Lung (tissue), 12 donors: Measurements from ENCODE around the gene DSP. TPM values are rescaled to one million over a fixed set of nuclear protein-coding genes. Genes with fewer than 3 reads are reported as not detected.

Experiments used
- ATAC-seq: fragments of 200-7000 bp; cut with Tn5 transposase; one replicate; pipeline ENCODE4 v1.9.1; 2020; ENCODE audit warnings: moderate number of reproducible peaks; ENCODE audit not compliant: insufficient read depth, low FRiP score
- DNase-seq, 3 donors: peaks; one replicate each; pipeline ENCODE4 v3.0.0-alpha.2; 2013 to 2017
- H3K27ac ChIP-seq, 2 donors: one replicate each; pipeline ENCODE4 v1.5.1; 2013; ENCODE audit warnings: mild to moderate bottlenecking in 2 of 2, moderate library complexity in 2 of 2, control low read depth in 1 of 2, inconsistent platforms in 1 of 2, low read depth in 1 of 2, low read length in 1 of 2
- H3K27me3 ChIP-seq, 3 donors: one replicate each; pipeline ENCODE4 v1.5.1; 2013; ENCODE audit warnings: low read length in 2 of 3; ENCODE audit not compliant: control insufficient read depth in 3 of 3, insufficient read depth in 3 of 3
- H3K36me3 ChIP-seq, 4 donors: one replicate each; pipeline ENCODE4 v1.5.1; 2013; ENCODE audit warnings: low read length in 4 of 4, mild to moderate bottlenecking in 1 of 4, moderate library complexity in 1 of 4; ENCODE audit not compliant: control insufficient read depth in 4 of 4, insufficient read depth in 4 of 4
- H3K4me1 ChIP-seq, 5 donors: one replicate each; pipeline ENCODE4 v1.5.1; 2013; ENCODE audit warnings: low read length in 5 of 5, mild to moderate bottlenecking in 2 of 5, moderate library complexity in 1 of 5; ENCODE audit not compliant: control insufficient read depth in 5 of 5, insufficient read depth in 5 of 5
- H3K4me3 ChIP-seq: one replicate; pipeline ENCODE4 v1.5.1; 2013; ENCODE audit warnings: mild to moderate bottlenecking, control low read depth, moderate library complexity
- H3K9ac ChIP-seq, 2 donors: one replicate each; pipeline ENCODE4 v1.5.1; 2013; ENCODE audit warnings: low read length in 2 of 2, control low read depth in 1 of 2; ENCODE audit not compliant: insufficient read depth in 1 of 2
- H3K9me3 ChIP-seq, 4 donors: one replicate each; pipeline ENCODE4 v1.5.1; 2013; ENCODE audit warnings: low read length in 3 of 4, mild to moderate bottlenecking in 1 of 4, moderate library complexity in 1 of 4; ENCODE audit not compliant: control insufficient read depth in 4 of 4, insufficient read depth in 3 of 4
- CTCF ChIP-seq: IDR thresholded peaks from 2 replicates; pipeline ENCODE4 v1.5.1; 2012; ENCODE audit warnings: mild to moderate bottlenecking; ENCODE audit errors: control extremely low read depth, extremely low read depth
- WGBS, 2 donors: extraction: QIAGEN DNeasy Blood & Tissue Kit; methylation state at CpG; one replicate each; pipeline ENCODE4 v1.1.7; 2013; 5-methylcytosine and 5-hydroxymethylcytosine counted together
- polyA plus RNA-seq, 2 donors: library from polyadenylated mRNA; stranded (reverse); fragments of 200-250 nt; gene quantifications; one replicate each; pipeline ENCODE4 v1.2.1, GENCODE V29; 2013
- total RNA-seq, 2 donors: library from RNA; depleted of rRNA in 1 of 2; stranded (reverse); fragments of >200 nt in 1 of 2; gene quantifications; one replicate each; pipeline ENCODE4 v1.2.1, GENCODE V29; 2014 to 2021
- donor health status: control.
- donor health status: control.
- donor health status: Bipolar disorder and iron deficiency.
- donor health status: healthy.
- donor health status: DM: yes; HTN: yes; CAD: no.

Gene DSP
- total and polyA plus RNA-seq, 4 donors: 2.9 to 73.2 (median 19.4) TPM

GRCh38 chr6:7569082-7569481 is 27.6 kb downstream of the DSP start:
- DNase-seq (no peak), ATAC-seq (no peak)
- Histone ChIP-seq H3K27me3 (no peaks in the 10 kb centered on the region), H3K27ac (no peak overlapping the region), H3K4me1 (no peaks in the 10 kb centered on the region), H3K4me3 (no peak overlapping the region), H3K9me3 (peaks cover 0 to 2% (median 0%) of the 10 kb centered on the region in 4 donors), H3K9ac (no peak overlapping the region), H3K36me3 (peaks cover 0 to 25% (median 0%) of the 10 kb centered on the region in 4 donors)
- 93 to 97% methylated on average over 13 of the region's 13 CpGs for WGBS, 2 donors
- TF ChIP-seq CTCF: no peak

- H3K27me3 ChIP-seq: no peaks in the 10 kb centered on the region
- H3K9ac ChIP-seq: no peak overlapping the region
- no peak for TF ChIP-seq CTCF
- 95% methylated on average over 9 of the region's 9 CpGs for WGBS, 2 donors
- ATAC-seq (no peak), DNase-seq (no peak)
- no peak overlapping the region for H3K27ac ChIP-seq
- H3K4me3 ChIP-seq: no peak overlapping the region
- no peaks in the 10 kb centered on the region for H3K4me1 ChIP-seq
- H3K9me3 ChIP-seq: peaks cover 0 to 2% (median 0%) of the 10 kb centered on the region in 4 donors
- peaks cover 0 to 27% (median 0%) of the 10 kb centered on the region in 4 donors for H3K36me3 ChIP-seq
Observed at GRCh38 chr6:7572213-7572943, 30.9 kb downstream of the DSP start.

GRCh38 chr6:7574500-7574899 is 33.0 kb downstream of the DSP start:
- Histone ChIP-seq H3K36me3 (peaks cover 0 to 25% (median 0%) of the 10 kb centered on the region in 4 donors), H3K9ac (no peak overlapping the region), H3K4me3 (no peak overlapping the region), H3K27ac (no peak overlapping the region), H3K4me1 (no peaks in the 10 kb centered on the region), H3K27me3 (no peaks in the 10 kb centered on the region), H3K9me3 (no peaks in the 10 kb centered on the region)
- ATAC-seq: no peak
- no peak for TF ChIP-seq CTCF
- no peak for DNase-seq
- 84 to 95% methylated on average over 2 of the region's 2 CpGs for WGBS, 2 donors

GRCh38 chr6:7578516-7578915 is 37.0 kb downstream of the DSP start:
- H3K27ac ChIP-seq: no peak overlapping the region
- H3K9ac ChIP-seq: no peak overlapping the region
- H3K4me1 ChIP-seq: peaks cover 0 to 9% (median 0%) of the 10 kb centered on the region in 5 donors
- WGBS, 2 donors: 0% methylated on average over 2 of the region's 2 CpGs
- no peaks in the 10 kb centered on the region for H3K9me3 ChIP-seq
- H3K27me3 ChIP-seq: no peaks in the 10 kb centered on the region
- ATAC-seq (no peak), DNase-seq (no peak)
- no peak for TF ChIP-seq CTCF
- H3K36me3 ChIP-seq: peaks cover 0 to 8% (median 0%) of the 10 kb centered on the region in 4 donors
- no peak overlapping the region for H3K4me3 ChIP-seq
